GM21619 (cell line): ENCODE measurements around the gene RAB7B.

Experiments used
- ATAC-seq: cut with Tn5 transposase; IDR thresholded peaks from one replicate; pipeline ENCODE4 v1.9.1; 2021; ENCODE audit not compliant: unreplicated experiment

RAB7B gene

GRCh38 chr1:205975387-205975998, 27.7 kb downstream of the RAB7B start:
- ATAC-seq: no peak

GRCh38 chr1:205974712-205975111, 28.5 kb downstream of the RAB7B start:
- no peak for ATAC-seq

GRCh38 chr1:205973377-205974232, 29.6 kb downstream of the RAB7B start:
- no peak for ATAC-seq

GRCh38 chr1:205972491-205973168, 30.6 kb downstream of the RAB7B start:
- no peak for ATAC-seq

GRCh38 chr1:205972081-205972480, 31.1 kb downstream of the RAB7B start:
- ATAC-seq: no peak

GRCh38 chr1:205971082-205971481, 32.1 kb downstream of the RAB7B start:
- no peak for ATAC-seq

- ATAC-seq: no peak
Measured at GRCh38 chr1:205970486-205970885, 32.7 kb downstream of the RAB7B start.

- no peak for ATAC-seq
Measured at GRCh38 chr1:205969229-205969628, 34.0 kb downstream of the RAB7B start.

GRCh38 chr1:205967554-205968335, 35.5 kb downstream of the RAB7B start:
- no peak for ATAC-seq

GRCh38 chr1:205965036-205965884, 37.9 kb downstream of the RAB7B start:
- ATAC-seq: no peak

- ATAC-seq: no peak
Measured at GRCh38 chr1:205963352-205964155, 39.6 kb downstream of the RAB7B start.

GRCh38 chr1:205962821-205963221, 40.4 kb downstream of the RAB7B start:
- ATAC-seq: no peak

- ATAC-seq: no peak
Measured at GRCh38 chr1:205961991-205962820, 41.0 kb downstream of the RAB7B start.

GRCh38 chr1:205961405-205961804, 41.8 kb downstream of the RAB7B start:
- ATAC-seq: no peak

- no peak for ATAC-seq
Measured at GRCh38 chr1:205959789-205960188, 43.4 kb downstream of the RAB7B start.

- ATAC-seq: no peak
Measured at GRCh38 chr1:205955499-205955898, 47.7 kb downstream of the RAB7B start.

GRCh38 chr1:205954819-205955404, 48.3 kb downstream of the RAB7B start:
- ATAC-seq: no peak

- ATAC-seq: no peak
Measured at GRCh38 chr1:205951746-205952145, 51.4 kb downstream of the RAB7B start.
